Stimulated activated naive CD8-positive, alpha-beta T cell treated with anti-CD3 and anti-CD28 coated beads, Interleukin-15, amount 100 ng/mL, for 72 hours (primary cell): Measurements from ENCODE around the gene KIF4A.

ENCODE experiments used
- ATAC-seq: fragments of 150-1000 bp; cut with Tn5 transposase; 2 replicates; pipeline ENCODE4 v1.10.0; 2021; ENCODE audit warnings: mild to moderate bottlenecking, moderate library complexity
- DNase-seq, 2 donors: peaks; one replicate each; pipeline ENCODE4 v3.0.0; 2021 to 2022
- H3K27ac Mint-ChIP-seq, 2 donors: one replicate each; pipeline ENCODE4 v1.8.0; 2022; ENCODE audit warnings: mild to moderate bottlenecking in 2 of 2, mixed read lengths in 2 of 2, moderate library complexity in 2 of 2
- H3K27me3 Mint-ChIP-seq: one replicate; pipeline ENCODE4 v1.8.0; 2022; ENCODE audit warnings: mixed read lengths
- H3K4me1 Mint-ChIP-seq: one replicate; pipeline ENCODE4 v1.8.0; 2022; ENCODE audit warnings: mild to moderate bottlenecking, mixed read lengths
- H3K4me3 Mint-ChIP-seq, 2 donors: one replicate each; pipeline ENCODE4 v1.8.0; 2022; ENCODE audit warnings: mild to moderate bottlenecking in 2 of 2, mixed read lengths in 2 of 2, moderate library complexity in 1 of 2
- H3K9me3 Mint-ChIP-seq, 2 donors: one replicate each; pipeline ENCODE4 v1.8.0; 2022; ENCODE audit warnings: mixed read lengths in 2 of 2

KIF4A gene

DNA sequence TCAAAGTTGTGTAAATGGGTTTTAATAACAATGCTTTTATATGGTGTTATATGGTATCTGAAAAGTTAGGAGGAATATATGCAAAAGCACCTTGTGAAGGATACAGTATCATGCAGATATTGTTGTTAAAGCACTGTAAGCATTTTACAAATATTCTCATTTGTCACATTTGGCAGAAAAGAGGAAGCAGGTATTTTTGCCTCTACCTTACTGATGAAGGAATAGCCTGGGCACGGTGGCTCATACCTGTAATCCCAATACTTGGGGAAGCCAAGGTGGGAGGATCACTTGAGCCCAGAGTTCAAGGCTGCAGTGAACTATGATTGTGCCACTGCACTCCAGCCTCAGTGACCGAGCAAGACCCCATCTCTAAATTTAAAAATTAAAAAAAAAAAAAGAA is 121.0 kb downstream of the KIF4A start:
- DNase-seq (no peak), ATAC-seq (no peak)
- Mint-ChIP-seq H3K27me3 (no peaks in the 10 kb centered on the region), H3K4me3 (no peak overlapping the region), H3K4me1 (no peaks in the 10 kb centered on the region), H3K27ac (no peak overlapping the region), H3K9me3 (no peaks in the 10 kb centered on the region)

DNA sequence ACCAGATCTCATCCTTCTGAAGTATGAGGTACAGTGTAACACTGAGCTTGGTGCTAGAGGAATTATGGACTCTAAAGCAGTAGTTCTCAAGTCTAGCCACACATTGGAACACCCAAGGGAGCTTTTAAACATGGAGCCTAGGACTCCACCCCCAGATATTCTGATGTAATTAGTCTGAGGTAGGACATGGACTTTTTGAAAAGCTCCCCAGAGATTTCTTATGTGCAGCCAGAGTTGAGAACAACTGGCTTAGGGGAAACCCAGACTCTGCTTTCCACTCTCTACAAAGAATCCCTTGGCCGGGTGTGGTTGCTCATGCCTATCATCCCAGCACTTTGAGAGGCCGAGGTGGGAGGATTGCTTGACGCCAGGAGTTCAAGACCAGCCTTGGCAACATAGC is 121.6 kb downstream of the KIF4A start:
- H3K27ac Mint-ChIP-seq, result no peak overlapping the region
- no peaks in the 10 kb centered on the region for H3K4me1 Mint-ChIP-seq
- H3K27me3 Mint-ChIP-seq, result no peaks in the 10 kb centered on the region
- DNase-seq (no peak), ATAC-seq (no peak)
- H3K9me3 Mint-ChIP-seq, result no peaks in the 10 kb centered on the region
- H3K4me3 Mint-ChIP-seq, result no peak overlapping the region

- H3K9me3 Mint-ChIP-seq, result no peaks in the 10 kb centered on the region
- ATAC-seq, result no peak
- H3K27me3 Mint-ChIP-seq, result no peaks in the 10 kb centered on the region
- peak overlapping the region in 1 of 2 donors; percentile 39 for H3K27ac Mint-ChIP-seq
- H3K4me3 Mint-ChIP-seq, result no peak overlapping the region
- no peak for DNase-seq
- no peaks in the 10 kb centered on the region for H3K4me1 Mint-ChIP-seq
These were observed 131.7 kb downstream of the KIF4A start for GRCh38 chrX:70421618-70422017.

- Mint-ChIP-seq H3K27ac (peak within 1 kb of the TSS in 1 of 2 donors; percentile 57), H3K4me3 (no peak within 1 kb of the TSS), H3K9me3 (no peaks in the 10 kb centered on the region), H3K4me1 (no peaks in the 10 kb centered on the region), H3K27me3 (no peaks in the 10 kb centered on the region)
- ATAC-seq (peak; percentile 69), DNase-seq (no peak)
These were observed 133.0 kb downstream of the KIF4A start, which contains the start of gene GDPD2 for GRCh38 chrX:70422851-70423341. TSS of gene GDPD2 (plus strand) at chrX:70423314. CDS start at chrX:70424985, 1,671 bp downstream.

DNA sequence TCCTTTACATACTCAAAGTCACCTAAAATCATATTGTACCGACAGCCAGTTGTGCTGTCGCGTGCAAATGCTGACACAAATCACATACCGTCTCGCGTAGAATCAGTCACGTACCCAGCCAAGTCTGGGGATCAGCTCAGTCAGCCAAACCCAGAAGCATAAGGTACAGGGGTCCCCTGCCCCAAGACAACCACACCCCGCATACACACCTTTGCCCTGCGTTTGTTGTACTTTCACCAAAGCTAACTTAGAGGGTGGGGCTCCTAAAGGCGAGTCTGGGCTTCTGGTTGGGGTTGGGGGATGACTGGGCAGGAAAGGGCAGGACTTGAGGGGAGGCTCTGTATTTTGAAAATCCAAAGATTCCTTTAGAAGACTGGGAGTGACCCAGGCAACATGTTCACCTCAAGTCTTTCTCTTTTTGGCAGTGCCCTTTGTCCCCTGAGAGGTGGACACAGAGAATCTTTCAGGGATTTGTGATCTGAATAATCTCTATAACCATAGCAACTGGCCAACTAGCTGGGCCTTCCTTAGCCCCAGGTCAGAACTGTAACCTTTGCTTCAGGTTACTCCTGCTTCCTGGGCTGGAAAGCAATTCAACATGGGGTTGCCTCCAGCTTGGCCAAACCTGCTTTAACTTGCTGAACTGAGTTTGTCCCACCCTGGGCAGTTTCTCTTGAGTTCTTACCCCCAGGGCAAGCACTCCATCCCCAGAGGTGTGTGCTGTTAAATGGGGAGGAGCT is 134.2 kb downstream of the KIF4A start:
- no peak for ATAC-seq
- Mint-ChIP-seq H3K4me1 (no peaks in the 10 kb centered on the region), H3K27me3 (no peaks in the 10 kb centered on the region)

GRCh38 chrX:70424801-70425200 is 134.9 kb downstream of the KIF4A start:
- Mint-ChIP-seq H3K27ac (no peak overlapping the region), H3K27me3 (no peaks in the 10 kb centered on the region)
- no peak for ATAC-seq

More for the DNA sequence above, 134.2 kb downstream of the KIF4A start:
- DNase-seq, result no peak
- no peak overlapping the region for H3K4me3 Mint-ChIP-seq
- no peak overlapping the region for H3K27ac Mint-ChIP-seq
- H3K9me3 Mint-ChIP-seq, result no peaks in the 10 kb centered on the region

GRCh38 chrX:70426286-70427278 is 136.7 kb downstream of the KIF4A start:
- Mint-ChIP-seq H3K9me3 (no peaks in the 10 kb centered on the region), H3K27ac (no peak overlapping the region), H3K4me3 (no peak overlapping the region), H3K4me1 (no peaks in the 10 kb centered on the region), H3K27me3 (no peaks in the 10 kb centered on the region)
- DNase-seq, result no peak
- ATAC-seq, result no peak

More at GRCh38 chrX:70424801-70425200, 134.9 kb downstream of the KIF4A start:
- Mint-ChIP-seq H3K9me3 (no peaks in the 10 kb centered on the region), H3K4me1 (no peaks in the 10 kb centered on the region), H3K4me3 (no peak overlapping the region)
- no peak for DNase-seq

DNA sequence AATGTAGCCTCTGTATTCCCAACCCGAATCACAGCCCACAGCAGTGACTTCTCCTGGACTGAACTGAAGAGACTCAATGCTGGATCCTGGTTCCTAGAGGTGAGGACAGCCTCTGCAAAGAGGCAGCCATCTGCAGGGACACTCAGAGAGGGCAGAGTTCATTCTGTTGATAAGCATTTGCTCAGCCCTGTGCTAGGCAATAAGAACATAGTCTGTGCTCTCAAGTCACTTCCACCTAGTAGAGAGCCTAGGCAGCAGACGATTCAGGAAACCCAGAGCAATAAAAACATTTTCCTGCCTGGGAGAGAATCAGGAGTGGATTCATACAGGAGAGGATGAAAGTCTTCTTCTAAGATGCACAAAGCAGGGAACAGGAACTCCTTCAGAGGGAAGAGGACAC is 137.5 kb downstream of the KIF4A start:
- no peaks in the 10 kb centered on the region for H3K27me3 Mint-ChIP-seq
- H3K4me1 Mint-ChIP-seq, result no peaks in the 10 kb centered on the region
- no peak overlapping the region for H3K4me3 Mint-ChIP-seq
- H3K27ac Mint-ChIP-seq, result no peak overlapping the region
- no peaks in the 10 kb centered on the region for H3K9me3 Mint-ChIP-seq
- no peak for DNase-seq
- no peak for ATAC-seq

DNA sequence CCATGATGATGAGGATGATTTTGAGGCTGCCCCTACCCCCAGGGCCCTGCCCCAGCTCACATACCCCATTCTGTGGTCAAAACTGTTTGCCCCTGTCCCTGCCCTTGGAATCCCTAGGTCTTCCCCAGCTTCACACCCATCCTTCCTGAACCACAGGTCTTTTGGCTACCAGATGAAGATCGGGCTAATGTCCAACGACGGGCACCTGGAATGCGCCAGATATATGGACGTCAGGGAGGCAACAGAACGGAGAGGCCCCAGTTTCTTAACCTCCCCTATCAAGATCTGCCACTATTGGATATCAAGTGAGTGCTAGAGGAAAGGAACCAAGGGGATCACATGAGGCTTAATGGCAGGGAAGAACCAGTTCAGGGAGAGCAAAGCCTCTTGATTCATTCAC is 139.9 kb downstream of the KIF4A start:
- DNase-seq (no peak), ATAC-seq (no peak)
- no peaks in the 10 kb centered on the region for H3K9me3 Mint-ChIP-seq
- no peak overlapping the region for H3K4me3 Mint-ChIP-seq
- no peak overlapping the region for H3K27ac Mint-ChIP-seq
- H3K27me3 Mint-ChIP-seq, result no peaks in the 10 kb centered on the region
- H3K4me1 Mint-ChIP-seq, result peaks cover 13% of the 10 kb centered on the region

GRCh38 chrX:70432936-70433847 is 143.3 kb downstream of the KIF4A start:
- ATAC-seq (no peak), DNase-seq (no peak)
- Mint-ChIP-seq H3K9me3 (no peaks in the 10 kb centered on the region), H3K4me1 (peaks cover 21% of the 10 kb centered on the region), H3K27me3 (peaks cover 17% of the 10 kb centered on the region), H3K4me3 (peak overlapping the region; percentile 88 to 92), H3K27ac (peak overlapping the region in 1 of 2 donors; percentile 95)

GRCh38 chrX:70433848-70434351 is 144.0 kb downstream of the KIF4A start:
- no peaks in the 10 kb centered on the region for H3K9me3 Mint-ChIP-seq
- H3K27me3 Mint-ChIP-seq, result peaks cover 20% of the 10 kb centered on the region
- DNase-seq (peak; percentile 72 to 79), ATAC-seq (peak; percentile 82)
- peak overlapping the region; percentile 94 to 95 for H3K27ac Mint-ChIP-seq
- peak overlapping the region; percentile 88 to 92 for H3K4me3 Mint-ChIP-seq
- H3K4me1 Mint-ChIP-seq, result peaks cover 28% of the 10 kb centered on the region

DNA sequence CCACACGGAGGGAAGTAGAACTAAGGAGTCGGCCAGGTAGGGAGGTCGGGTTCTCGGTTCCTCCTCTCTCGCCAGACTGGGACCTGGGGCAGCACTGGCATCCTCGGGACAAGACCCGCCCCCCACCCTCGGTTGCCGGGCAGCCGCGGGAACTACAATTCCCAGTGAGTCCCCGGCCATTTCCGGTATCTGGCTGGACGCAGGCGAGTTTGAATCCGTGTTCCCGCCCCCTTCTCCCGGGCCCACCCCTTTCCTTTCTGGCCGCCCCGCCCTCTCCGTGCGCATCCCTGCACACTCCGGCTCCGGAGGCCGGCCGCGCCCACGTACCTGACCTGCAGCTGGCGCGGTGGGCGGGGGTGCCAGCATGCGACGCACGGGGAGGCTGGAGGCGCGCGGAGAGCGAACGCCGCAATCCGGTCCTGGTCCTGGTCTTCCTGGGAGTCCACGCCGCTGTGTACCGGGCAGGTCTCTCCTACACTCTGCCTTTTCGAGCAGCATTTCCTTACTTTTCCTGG is 144.5 kb downstream of the KIF4A start:
- peak in 1 of 2 donors; percentile 50 for DNase-seq

GRCh38 chrX:70434914-70435586 is 145.1 kb downstream of the KIF4A start:
- ATAC-seq, result peak; percentile 1
- peak overlapping the region; percentile 88 to 92 for H3K4me3 Mint-ChIP-seq
- H3K4me1 Mint-ChIP-seq, result peaks cover 34% of the 10 kb centered on the region
- no peaks in the 10 kb centered on the region for H3K9me3 Mint-ChIP-seq
- H3K27ac Mint-ChIP-seq, result peak overlapping the region; percentile 58 to 76
- DNase-seq, result no peak
- peaks cover 20% of the 10 kb centered on the region for H3K27me3 Mint-ChIP-seq

More for the DNA sequence above, 144.5 kb downstream of the KIF4A start:
- ATAC-seq, result peak; percentile 62
- Mint-ChIP-seq H3K27ac (peak overlapping the region; percentile 94 to 95), H3K4me3 (peak overlapping the region; percentile 88 to 92), H3K9me3 (no peaks in the 10 kb centered on the region), H3K27me3 (peaks cover 20% of the 10 kb centered on the region), H3K4me1 (peaks cover 33% of the 10 kb centered on the region)

GRCh38 chrX:70436343-70436742 is 146.4 kb downstream of the KIF4A start:
- ATAC-seq (no peak), DNase-seq (peak in 1 of 2 donors; percentile 30)
- Mint-ChIP-seq H3K9me3 (no peaks in the 10 kb centered on the region), H3K4me1 (peaks cover 34% of the 10 kb centered on the region), H3K27ac (no peak overlapping the region), H3K4me3 (no peak overlapping the region), H3K27me3 (peaks cover 31% of the 10 kb centered on the region)
